NCI-H2196 treated with DMSO at 0.1 percent for 48 hours (cell line): ENCODE results near the gene MAP10.

Source experiments
- DNase-seq: peaks from one replicate; lab custom pipeline; 2025; ENCODE audit not compliant: unreplicated experiment; lab: John Stamatoyannopoulos, UW

The MAP10 gene

DNA sequence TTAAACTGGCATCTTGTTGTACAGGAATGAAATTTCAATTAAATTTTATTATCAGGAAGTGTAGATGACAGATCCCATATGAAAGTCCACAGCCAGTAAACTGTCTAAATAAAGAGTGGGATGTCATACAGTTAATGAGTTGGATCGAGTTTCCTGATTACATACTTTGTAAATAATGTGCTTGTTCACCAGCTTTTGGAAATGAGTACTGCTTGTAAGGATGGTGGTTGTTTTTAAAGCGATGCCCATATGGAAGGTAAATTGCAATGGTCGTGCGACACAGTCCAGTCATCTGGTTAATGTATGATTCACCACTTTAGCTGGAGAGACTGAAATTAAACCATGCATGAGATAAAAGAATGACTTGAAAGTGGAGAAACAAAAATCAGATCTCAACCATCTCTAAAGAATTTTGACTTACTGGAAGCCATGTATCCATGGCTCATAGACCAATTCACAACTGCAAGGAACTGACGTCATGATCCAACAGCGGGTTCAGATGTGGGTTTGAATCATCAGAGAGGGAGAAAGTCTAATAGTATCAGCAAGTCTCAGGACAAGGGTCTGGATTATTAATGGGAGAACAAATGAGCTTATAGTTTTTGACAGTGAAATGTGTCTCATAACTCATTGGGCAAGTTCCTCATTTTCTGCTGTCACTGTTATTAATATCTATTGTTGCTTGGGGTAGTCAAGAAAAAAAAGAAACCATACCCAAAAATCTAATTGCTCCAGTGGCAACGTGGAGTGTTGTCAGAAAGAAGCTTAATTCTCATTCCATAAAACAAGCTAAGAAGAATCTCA, 49.0 kb downstream of the MAP10 start:
- DNase-seq: no peak

DNA sequence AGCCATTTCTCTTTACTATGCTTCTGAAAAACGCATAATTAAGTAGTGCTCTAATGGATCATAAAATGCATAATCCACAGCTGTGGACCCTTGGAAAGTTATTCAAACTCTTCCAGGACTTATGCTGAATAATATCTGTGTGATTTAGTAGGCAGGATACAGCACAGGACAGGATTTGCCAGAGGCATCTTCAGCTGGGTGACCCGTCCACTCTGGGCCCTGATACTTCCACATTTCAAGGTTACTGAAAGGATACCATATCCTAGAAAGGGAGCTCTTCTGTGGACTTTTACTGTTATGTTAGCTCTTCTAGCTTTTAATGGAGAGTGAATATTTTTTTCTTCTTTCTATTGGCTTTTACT, 49.6 kb downstream of the MAP10 start:
- no peak for DNase-seq

- no peak for DNase-seq
Measured at GRCh38 chr1:232856541-232856940, 51.3 kb downstream of the MAP10 start.
